ELR (cell line): ENCODE measurements around the gene KCNJ6.

Experiments
- DNase-seq: peaks from one replicate; pipeline ENCODE4 v3.0.0-alpha.2; 2015; ENCODE audit warnings: low read depth

KCNJ6 gene

GRCh38 chr21:37905291-37905690 is 11.0 kb downstream of the KCNJ6 start:
- DNase-seq = no peak

GRCh38 chr21:37904856-37905255 is 11.4 kb downstream of the KCNJ6 start:
- DNase-seq = no peak

GRCh38 chr21:37903396-37903795 is 12.9 kb downstream of the KCNJ6 start:
- DNase-seq = no peak

DNA sequence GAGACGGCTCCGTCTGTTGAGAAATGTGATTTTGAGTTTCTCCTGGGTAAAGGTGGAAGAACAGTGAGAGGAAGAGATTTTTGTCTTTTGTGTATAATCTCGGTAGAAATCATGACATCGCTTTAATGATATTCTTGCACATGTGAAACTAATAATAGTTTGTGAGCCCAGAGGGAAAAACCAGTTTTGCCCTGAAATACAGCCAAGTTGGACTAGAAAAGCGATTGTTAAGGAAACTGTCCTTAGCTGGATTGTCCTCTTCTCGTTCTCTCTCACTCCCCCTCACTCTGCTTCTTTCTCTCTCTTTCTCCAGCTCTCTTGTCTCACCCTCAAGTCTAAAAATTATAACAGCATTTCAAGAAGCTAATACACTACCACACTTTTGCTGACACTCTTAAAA is 17.1 kb downstream of the KCNJ6 start:
- DNase-seq = no peak

GRCh38 chr21:37896788-37897187 is 19.5 kb downstream of the KCNJ6 start:
- no peak for DNase-seq

DNA sequence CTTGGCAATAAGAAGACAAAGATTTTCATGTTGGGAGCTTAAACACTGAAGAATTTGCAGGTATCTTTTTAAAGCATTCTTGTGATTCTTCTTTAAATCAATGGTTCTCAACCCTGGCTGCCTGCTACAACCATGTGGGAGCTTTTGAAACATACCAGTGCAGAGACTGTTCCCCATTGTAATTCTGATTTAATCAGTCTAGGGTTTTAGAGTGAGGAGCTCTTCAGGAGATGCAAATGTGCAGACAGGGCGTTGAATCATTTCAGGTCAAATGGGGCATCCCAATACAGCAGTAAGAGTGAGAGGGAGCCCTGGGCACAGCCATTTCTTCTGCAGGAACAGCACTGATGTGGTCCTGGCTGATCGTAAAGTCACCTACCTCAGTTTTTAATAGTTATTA is 24.3 kb downstream of the KCNJ6 start:
- no peak for DNase-seq

DNA sequence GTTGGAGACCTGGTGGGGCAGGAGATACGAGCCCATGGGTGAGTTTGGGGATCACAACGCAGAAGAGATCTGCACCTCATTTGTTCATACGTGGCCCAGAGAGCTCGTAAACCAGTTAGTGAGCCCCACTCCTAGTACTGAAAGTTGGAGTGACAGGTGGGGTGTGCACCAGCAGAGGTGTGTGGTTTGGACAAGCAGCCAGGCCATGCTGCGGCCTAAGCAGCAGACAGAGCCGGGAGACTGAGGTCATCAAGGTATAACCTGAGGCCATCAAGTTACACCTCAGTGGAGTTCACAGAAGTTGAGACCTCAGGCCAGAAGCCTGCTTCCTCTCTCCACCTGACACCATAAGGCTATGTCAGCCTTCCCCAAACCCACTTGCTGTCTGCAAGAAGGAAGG is 27.6 kb downstream of the KCNJ6 start:
- no peak for DNase-seq

DNA sequence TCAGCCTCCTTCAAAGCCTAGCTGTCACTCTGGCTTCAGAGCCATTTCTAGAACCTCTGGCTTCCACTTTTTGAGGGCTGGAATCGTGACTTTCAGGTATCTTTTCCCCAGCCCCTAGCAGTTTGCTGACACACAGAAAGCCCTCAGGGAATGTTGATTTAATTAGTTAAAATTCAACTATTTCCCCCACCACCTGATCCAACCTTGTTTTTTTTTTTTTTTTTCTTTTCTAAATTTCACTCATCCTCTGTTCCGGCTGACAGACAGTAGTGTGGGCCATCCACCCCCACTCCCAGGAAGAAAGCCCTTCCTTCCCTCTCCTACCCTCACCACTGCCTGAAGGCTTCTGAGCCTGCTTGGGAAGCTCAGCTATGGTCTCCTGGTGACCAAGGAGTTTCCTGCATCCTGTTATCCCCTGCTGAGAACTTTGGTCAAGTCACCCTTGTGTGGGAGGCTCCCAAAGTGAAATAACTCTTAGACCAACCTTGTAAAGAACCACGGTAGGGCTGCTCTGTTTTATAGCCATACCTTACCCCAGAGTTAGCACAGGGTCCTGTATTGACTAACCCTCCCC is 29.4 kb downstream of the KCNJ6 start:
- no peak for DNase-seq

GRCh38 chr21:37886120-37886519 is 30.1 kb downstream of the KCNJ6 start:
- no peak for DNase-seq

GRCh38 chr21:37878946-37879660 is 37.2 kb downstream of the KCNJ6 start:
- DNase-seq = peak; percentile 97

- DNase-seq = no peak
Measured at GRCh38 chr21:37877888-37878684, 38.2 kb downstream of the KCNJ6 start.

DNA sequence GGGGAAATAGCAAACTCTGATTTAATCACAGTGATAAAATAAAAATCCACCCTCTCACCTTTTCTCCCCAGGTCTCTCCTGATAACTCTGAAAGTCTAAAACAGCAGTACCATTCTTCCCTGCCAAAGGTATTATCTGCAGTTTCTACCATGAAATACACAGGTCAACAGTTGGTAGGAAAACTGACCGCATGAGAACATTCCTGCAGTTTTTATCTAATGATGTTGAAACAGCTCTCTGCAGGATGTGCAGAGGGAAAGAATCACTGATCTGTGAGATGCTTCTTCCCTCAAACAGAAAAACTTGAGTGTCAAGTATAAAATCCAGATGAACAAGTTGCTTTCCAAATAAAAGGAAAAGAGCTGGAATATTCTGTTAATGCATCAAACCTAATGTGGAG is 39.1 kb downstream of the KCNJ6 start:
- peak; percentile 40 for DNase-seq

DNA sequence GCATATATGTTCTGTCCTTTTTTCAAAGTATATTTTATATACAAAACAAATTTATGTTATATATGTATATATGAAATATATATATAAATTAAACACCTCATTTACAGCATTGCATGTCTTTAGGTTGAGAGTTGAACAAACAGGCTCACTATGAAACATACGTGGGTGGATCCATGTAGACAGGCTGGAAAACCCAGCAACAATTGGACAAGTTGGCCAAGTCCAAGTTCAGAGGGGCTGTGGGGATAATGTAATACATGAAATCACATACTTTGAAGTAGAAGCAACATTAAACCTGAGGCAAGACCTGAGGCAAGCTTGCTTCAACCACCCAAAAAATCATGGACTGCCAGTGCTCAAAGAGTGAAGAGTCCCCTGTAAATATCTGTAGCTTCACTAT is 39.7 kb downstream of the KCNJ6 start:
- DNase-seq = no peak

GRCh38 chr21:37874904-37875780 is 41.1 kb downstream of the KCNJ6 start:
- DNase-seq = no peak

DNA sequence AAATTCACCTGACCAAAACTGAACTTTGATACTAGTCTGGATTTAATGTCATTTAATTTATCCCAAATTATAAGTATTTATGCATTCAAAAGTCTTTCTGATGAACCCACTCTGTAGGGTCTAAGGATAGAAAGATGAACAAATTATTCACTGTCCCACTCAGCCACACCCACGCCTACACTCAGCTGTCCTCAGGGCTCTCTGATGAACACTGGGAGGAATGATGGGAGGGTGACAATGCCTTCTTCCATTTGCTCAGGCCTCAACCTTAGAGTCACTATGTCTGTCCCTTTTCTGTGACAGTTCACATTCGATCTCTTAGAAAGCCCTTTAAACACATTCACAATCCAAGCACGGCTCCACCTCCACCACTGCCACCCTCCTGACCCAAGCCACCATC is 41.8 kb downstream of the KCNJ6 start:
- no peak for DNase-seq

GRCh38 chr21:37873655-37874054 is 42.6 kb downstream of the KCNJ6 start:
- peak; percentile 31 for DNase-seq

- DNase-seq = peak; percentile 87
Measured at GRCh38 chr21:37871121-37871862, 45.0 kb downstream of the KCNJ6 start.

DNA sequence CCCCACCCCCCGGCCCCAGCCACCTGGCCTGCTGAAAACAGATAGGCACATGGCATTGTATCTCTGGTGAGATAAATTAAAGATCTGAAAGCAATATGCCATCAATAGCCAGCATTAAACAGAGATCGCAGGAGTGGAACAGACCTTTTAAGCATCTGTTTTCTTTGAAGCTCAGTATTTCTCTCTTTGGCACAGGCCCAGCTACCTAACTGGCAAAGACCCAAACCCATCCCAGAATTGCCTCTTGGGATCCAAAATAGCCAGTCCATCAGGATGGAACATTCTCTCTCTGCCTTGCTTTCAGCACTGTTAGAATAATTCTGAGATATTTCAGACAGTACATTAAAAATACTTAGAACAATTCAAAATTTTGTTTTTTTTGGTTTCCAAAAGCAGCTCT is 46.0 kb downstream of the KCNJ6 start:
- no peak for DNase-seq

GRCh38 chr21:37869661-37870060 is 46.6 kb downstream of the KCNJ6 start:
- no peak for DNase-seq

GRCh38 chr21:37868446-37869295 is 47.6 kb downstream of the KCNJ6 start:
- DNase-seq = peak; percentile 82

- peak; percentile 33 for DNase-seq
Measured at GRCh38 chr21:37866027-37866426, 50.2 kb downstream of the KCNJ6 start.
